GM19455 (cell line): ENCODE results near the gene MAGEH1.
"Not testable (repeated sequence)": the region's sequence is repeated elsewhere in the genome, so short reads cannot be mapped to it uniquely, and the experiment has no call there.

Source experiments
- ATAC-seq: cut with Tn5 transposase; IDR thresholded peaks from one replicate; pipeline ENCODE4 v1.9.1; 2021; ENCODE audit not compliant: unreplicated experiment

MAGEH1 gene

GRCh38 chrX:55451990-55452832 lies at the start of gene MAGEH1:
MAGEH1 (plus strand) TSS chrX:55452127; CDS start chrX:55452375, 248 bp downstream.
- peak; percentile 99 for ATAC-seq

- not testable (repeated sequence) for ATAC-seq
These were observed 24.8 kb upstream of the MAGEH1 start for GRCh38 chrX:55427079-55427478.

- not testable (repeated sequence) for ATAC-seq
These were observed 8.5 kb upstream of the MAGEH1 start for GRCh38 chrX:55443468-55443867.

- no peak for ATAC-seq
These were observed 1.7 kb upstream of the MAGEH1 start for GRCh38 chrX:55450259-55450658.

GRCh38 chrX:55451141-55451540 lies 786 bp upstream of the MAGEH1 start:
- ATAC-seq: no peak

GRCh38 chrX:55451626-55451989 lies 319 bp upstream of the MAGEH1 start:
- peak; percentile 20 for ATAC-seq

- no peak for ATAC-seq
These were observed 852 bp downstream of the MAGEH1 start for GRCh38 chrX:55452833-55453124.

GRCh38 chrX:55455708-55456107 lies 3.8 kb downstream of the MAGEH1 start:
- ATAC-seq: not testable (repeated sequence)

GRCh38 chrX:55459426-55459825 lies 7.5 kb downstream of the MAGEH1 start:
- ATAC-seq: not testable (repeated sequence)

GRCh38 chrX:55459926-55460325 lies 8.0 kb downstream of the MAGEH1 start:
- not testable (repeated sequence) for ATAC-seq

GRCh38 chrX:55464050-55464449 lies 12.1 kb downstream of the MAGEH1 start:
- not testable (repeated sequence) for ATAC-seq

GRCh38 chrX:55465108-55465507 lies 13.2 kb downstream of the MAGEH1 start:
- ATAC-seq: not testable (repeated sequence)

GRCh38 chrX:55465791-55466190 lies 13.9 kb downstream of the MAGEH1 start:
- not testable (repeated sequence) for ATAC-seq

GRCh38 chrX:55479956-55480355 lies 28.0 kb downstream of the MAGEH1 start:
- not testable (repeated sequence) for ATAC-seq

GRCh38 chrX:55480390-55481062 lies 28.6 kb downstream of the MAGEH1 start:
- no peak for ATAC-seq

- no peak for ATAC-seq
These were observed 33.0 kb downstream of the MAGEH1 start for GRCh38 chrX:55484948-55485347.

GRCh38 chrX:55486736-55487135 lies 34.8 kb downstream of the MAGEH1 start:
- ATAC-seq: no peak

- no peak for ATAC-seq
These were observed 35.2 kb downstream of the MAGEH1 start for GRCh38 chrX:55487143-55487542.

- ATAC-seq: peak; percentile 13
These were observed 36.2 kb downstream of the MAGEH1 start for GRCh38 chrX:55488006-55488592.

GRCh38 chrX:55488593-55489313 lies 36.8 kb downstream of the MAGEH1 start:
- ATAC-seq: peak; percentile 72

GRCh38 chrX:55489314-55490009 lies 37.5 kb downstream of the MAGEH1 start, which contains the start of gene USP51:
USP51 (minus strand) TSS chrX:55489848; CDS start chrX:55488939, 909 bp downstream.
- ATAC-seq: peak; percentile 51
